Measurements from ENCODE around the gene EMC8.

- TF ChIP-seq POLR2A (IDR thresholded peaks at IDR 0.05; ENCODE audit: control extremely low read depth in 1 of 2, low read depth in 2 of 2, low read length in 2 of 2) (no peak), CTCF (IDR thresholded peaks at IDR 0.05; ENCODE audit: control extremely low read depth in 1 of 3, insufficient read depth in 1 of 3, low read depth in 1 of 3, low read length in 3 of 3) (no peak), TBP (IDR thresholded peaks at IDR 0.05; ENCODE audit: low read depth, low read length) (no peak), TAF1 (IDR thresholded peaks at IDR 0.05; ENCODE audit: low read depth, low read length) (no peak), CHD2 (IDR thresholded peaks at IDR 0.05; ENCODE audit: low read length) (no peak), ATF2 (IDR thresholded peaks at IDR 0.05; ENCODE audit: low read length) (no peak), POLR2AphosphoS5 (IDR thresholded peaks at IDR 0.05; ENCODE audit: low read depth, low read length) (no peak), JUND (IDR thresholded peaks at IDR 0.05; ENCODE audit: low read length) (no peak), E2F6 (IDR thresholded peaks at IDR 0.05) (no peak), MAX (IDR thresholded peaks at IDR 0.05) (no peak), TEAD4 (IDR thresholded peaks at IDR 0.05; ENCODE audit: low read depth, low read length) (no peak), HDAC2 (IDR thresholded peaks at IDR 0.05; ENCODE audit: borderline replicate concordance in 1 of 2, low read depth in 2 of 2, low read length in 2 of 2) (no peak), FOSL1 (IDR thresholded peaks at IDR 0.05; ENCODE audit: insufficient read depth, low read depth, low read length) (no peak)
Observed at GRCh38 chr16:85836706-85837582, 37.6 kb upstream of the EMC8 start.

Data from H1 (cell line).